ENCODE measurements around the gene KBTBD4.
"Not testable (repeated sequence)": the region's sequence is repeated elsewhere in the genome, so short reads cannot be mapped to it uniquely, and the experiment has no call there.

The KBTBD4 gene

GRCh38 chr11:47565340-47566148 is 13.2 kb downstream of the KBTBD4 start, which contains the start of gene PTPMT1:
Gene PTPMT1 (plus strand): TSS chr11:47565599. CDS start chr11:47565623, 24 bp downstream.
- Histone ChIP-seq H3K4me2 (ENCODE audit: low read length) (peak within 1 kb of the TSS; percentile 93), H3K4me3 (ENCODE audit: low read depth, low read length, poor library complexity, severe bottlenecking) (peak within 1 kb of the TSS; percentile 87), H3K9me3 (ENCODE audit: low read length) (no peaks in the 10 kb centered on the region), H3K27me3 (ENCODE audit: insufficient read depth, low read length) (no peaks in the 10 kb centered on the region), H3K27ac (ENCODE audit: low read depth, low read length, poor library complexity, severe bottlenecking) (peak within 1 kb of the TSS; percentile 65), H3K9me2 (ENCODE audit: low read depth, low read length) (no peaks in the 10 kb centered on the region), H3K4me1 (ENCODE audit: insufficient read depth, low read length, severe bottlenecking) (peaks cover 23% of the 10 kb centered on the region), H3F3A (ENCODE audit: insufficient read depth, low read length) (0 out of 2 replicates have a peak, but pooled peaks cover 5% of the 10 kb centered on the region), H3K79me2 (ENCODE audit: insufficient read depth, low read length) (peaks cover 21% of the 10 kb centered on the region), H3K9ac (ENCODE audit: low read length) (peak within 1 kb of the TSS; percentile 86), H3K36me3 (ENCODE audit: insufficient read depth, low read length) (peaks cover 21% of the 10 kb centered on the region), H2AFZ (ENCODE audit: low read length) (0 out of 2 replicates have a peak within 1 kb of the TSS, but pooled peaks have one; percentile 45), H4K20me1 (ENCODE audit: insufficient read depth, low read length) (no peaks in the 10 kb centered on the region)
- TF ChIP-seq EZH2 (IDR thresholded peaks at IDR 0.05; ENCODE audit: borderline replicate concordance, low read length) (no peak), CTCF (IDR thresholded peaks at IDR 0.05; ENCODE audit: low read length) (no peak)

GRCh38 chr11:47564933-47565339 is 13.8 kb downstream of the KBTBD4 start:
- H3K9me2 ChIP-seq (ENCODE audit: low read depth, low read length): no peaks in the 10 kb centered on the region
- H2AFZ ChIP-seq (ENCODE audit: low read length): 0 out of 2 replicates have a peak overlapping the region, but pooled peaks have one; percentile 45
- TF ChIP-seq CTCF (IDR thresholded peaks at IDR 0.05; ENCODE audit: low read length): no peak
- TF ChIP-seq EZH2 (IDR thresholded peaks at IDR 0.05; ENCODE audit: borderline replicate concordance, low read length): no peak
- peak overlapping the region; percentile 65 for H3K27ac ChIP-seq (ENCODE audit: low read depth, low read length, poor library complexity, severe bottlenecking)
- H4K20me1 ChIP-seq (ENCODE audit: insufficient read depth, low read length): no peaks in the 10 kb centered on the region
- peaks cover 15% of the 10 kb centered on the region for H3K36me3 ChIP-seq (ENCODE audit: insufficient read depth, low read length)
- no peaks in the 10 kb centered on the region for H3K27me3 ChIP-seq (ENCODE audit: insufficient read depth, low read length)
- peak overlapping the region; percentile 86 for H3K9ac ChIP-seq (ENCODE audit: low read length)
- peaks cover 21% of the 10 kb centered on the region for H3K79me2 ChIP-seq (ENCODE audit: insufficient read depth, low read length)
- H3K4me3 ChIP-seq (ENCODE audit: low read depth, low read length, poor library complexity, severe bottlenecking): peak overlapping the region; percentile 87
- peak overlapping the region; percentile 93 for H3K4me2 ChIP-seq (ENCODE audit: low read length)
- H3K4me1 ChIP-seq (ENCODE audit: insufficient read depth, low read length, severe bottlenecking): peaks cover 23% of the 10 kb centered on the region
- H3K9me3 ChIP-seq (ENCODE audit: low read length): no peaks in the 10 kb centered on the region
- H3F3A ChIP-seq (ENCODE audit: insufficient read depth, low read length): no peaks in the 10 kb centered on the region

GRCh38 chr11:47564366-47564765 is 14.4 kb downstream of the KBTBD4 start:
- H3K4me1 ChIP-seq (ENCODE audit: insufficient read depth, low read length, severe bottlenecking): peaks cover 23% of the 10 kb centered on the region
- H3K9me2 ChIP-seq (ENCODE audit: low read depth, low read length); H3K27ac ChIP-seq (ENCODE audit: low read depth, low read length, poor library complexity, severe bottlenecking); H3K27me3 ChIP-seq (ENCODE audit: insufficient read depth, low read length); H3K36me3 ChIP-seq (ENCODE audit: insufficient read depth, low read length); H4K20me1 ChIP-seq (ENCODE audit: insufficient read depth, low read length); H3K9me3 ChIP-seq (ENCODE audit: low read length); H2AFZ ChIP-seq (ENCODE audit: low read length); H3F3A ChIP-seq (ENCODE audit: insufficient read depth, low read length): not testable (repeated sequence)
- H3K79me2 ChIP-seq (ENCODE audit: insufficient read depth, low read length): peaks cover 21% of the 10 kb centered on the region
- peak overlapping the region; percentile 87 for H3K4me3 ChIP-seq (ENCODE audit: low read depth, low read length, poor library complexity, severe bottlenecking)
- peak overlapping the region; percentile 86 for H3K9ac ChIP-seq (ENCODE audit: low read length)
- H3K4me2 ChIP-seq (ENCODE audit: low read length): peak overlapping the region; percentile 93

GRCh38 chr11:47562393-47562792 is 16.4 kb downstream of the KBTBD4 start:
- H3K9me2 ChIP-seq (ENCODE audit: low read depth, low read length); H3K4me3 ChIP-seq (ENCODE audit: low read depth, low read length, poor library complexity, severe bottlenecking): not testable (repeated sequence)

More at GRCh38 chr11:47562393-47562792, 16.4 kb downstream of the KBTBD4 start:
- H3K9ac ChIP-seq (ENCODE audit: low read length); H3K27ac ChIP-seq (ENCODE audit: low read depth, low read length, poor library complexity, severe bottlenecking); H4K20me1 ChIP-seq (ENCODE audit: insufficient read depth, low read length); H3K9me3 ChIP-seq (ENCODE audit: low read length); H3K36me3 ChIP-seq (ENCODE audit: insufficient read depth, low read length); H3K27me3 ChIP-seq (ENCODE audit: insufficient read depth, low read length); H3F3A ChIP-seq (ENCODE audit: insufficient read depth, low read length); H3K4me2 ChIP-seq (ENCODE audit: low read length); H2AFZ ChIP-seq (ENCODE audit: low read length): not testable (repeated sequence)
- peaks cover 21% of the 10 kb centered on the region for H3K79me2 ChIP-seq (ENCODE audit: insufficient read depth, low read length)
- H3K4me1 ChIP-seq (ENCODE audit: insufficient read depth, low read length, severe bottlenecking): peaks cover 23% of the 10 kb centered on the region

Measured in OCI-LY1 (cell line).